Naive B cell (primary cell): ENCODE data around the gene SLC22A24. TPM values are rescaled to one million over a fixed set of nuclear protein-coding genes. Genes with fewer than 3 reads are reported as not detected.
"Not testable (repeated sequence)": the region's sequence is repeated elsewhere in the genome, so short reads cannot be mapped to it uniquely, and the experiment has no call there.

Experiments used
- ATAC-seq, 2 donors: fragments of 150-1000 bp; cut with Tn5 transposase; 2 replicates each; pipeline ENCODE4 v1.10.0; 2021; ENCODE audit warnings: low read depth in 2 of 2, mild to moderate bottlenecking in 2 of 2, moderate library complexity in 2 of 2
- DNase-seq: peaks from one replicate; pipeline ENCODE4 v3.0.0; 2022
- H3K27ac Mint-ChIP-seq, 6 donors: one replicate each; pipeline ENCODE4 v1.8.0; 2020 to 2022; ENCODE audit warnings: mild to moderate bottlenecking in 6 of 6, mixed read lengths in 6 of 6, moderate library complexity in 5 of 6, inconsistent platforms in 2 of 6
- H3K27me3 Mint-ChIP-seq, 3 donors: one replicate each; pipeline ENCODE4 v1.8.0; 2021 to 2022; ENCODE audit warnings: mixed read lengths in 3 of 3, mild to moderate bottlenecking in 1 of 3
- H3K36me3 Mint-ChIP-seq, 2 donors: one replicate each; pipeline ENCODE4 v1.8.0; 2020 to 2022; ENCODE audit warnings: mixed read lengths in 2 of 2, inconsistent platforms in 1 of 2, mild to moderate bottlenecking in 1 of 2
- H3K4me1 Mint-ChIP-seq, 3 donors: one replicate each; pipeline ENCODE4 v1.8.0; 2020 to 2022; ENCODE audit warnings: mixed read lengths in 3 of 3, inconsistent platforms in 1 of 3, mild to moderate bottlenecking in 1 of 3, moderate library complexity in 1 of 3
- H3K4me3 Mint-ChIP-seq, 8 donors: one replicate each; pipeline ENCODE4 v1.8.0; 2020 to 2022; ENCODE audit warnings: mild to moderate bottlenecking in 8 of 8, mixed read lengths in 8 of 8, moderate library complexity in 8 of 8, inconsistent platforms in 2 of 8
- H3K9me3 Mint-ChIP-seq, 7 donors: one replicate each; pipeline ENCODE4 v1.8.0; 2020 to 2022; ENCODE audit warnings: mixed read lengths in 7 of 7, mild to moderate bottlenecking in 5 of 7, inconsistent platforms in 2 of 7, moderate library complexity in 1 of 7
- polyA plus RNA-seq, 6 donors: library from polyadenylated mRNA; unstranded; fragments of 300-500 nt; fragmentation: Illumina TruSeq; gene quantifications; one replicate each; pipeline ENCODE4 v1.2.3, GENCODE V29; 2021; ENCODE audit warnings: low read depth in 6 of 6

The SLC22A24 gene
- polyA plus RNA-seq, result not detected

GRCh38 chr11:63144121-63144520, at the start of gene SLC22A24:
Gene SLC22A24, minus strand, starts transcription at chr11:63144221. Its CDS starts 442 bp downstream, at chr11:63143779.
- no peak for DNase-seq
- no peak within 1 kb of the TSS for H3K27ac Mint-ChIP-seq
- no peaks in the 10 kb centered on the region for H3K4me1 Mint-ChIP-seq
- H3K36me3 Mint-ChIP-seq, result no peaks in the 10 kb centered on the region
- H3K27me3 Mint-ChIP-seq, result peaks cover 25 to 28% (median 27%) of the 10 kb centered on the region in 3 donors
- no peak within 1 kb of the TSS for H3K4me3 Mint-ChIP-seq
- H3K9me3 Mint-ChIP-seq, result peaks cover 0 to 5% (median 0%) of the 10 kb centered on the region in 7 donors
- ATAC-seq, result no peak

GRCh38 chr11:63180536-63180935, 36.5 kb upstream of the SLC22A24 start:
- peaks cover 19 to 37% (median 34%) of the 10 kb centered on the region in 3 donors for H3K27me3 Mint-ChIP-seq

GRCh38 chr11:63179432-63180041, 35.5 kb upstream of the SLC22A24 start:
- DNase-seq (no peak), ATAC-seq (no peak)
- Mint-ChIP-seq H3K9me3 (peaks cover 4 to 38% (median 18%) of the 10 kb centered on the region in 7 donors), H3K4me3 (no peak overlapping the region), H3K27me3 (peaks cover 23 to 37% (median 34%) of the 10 kb centered on the region in 3 donors), H3K36me3 (no peaks in the 10 kb centered on the region), H3K4me1 (no peaks in the 10 kb centered on the region), H3K27ac (no peak overlapping the region)

More at GRCh38 chr11:63180536-63180935, 36.5 kb upstream of the SLC22A24 start:
- DNase-seq, result no peak
- no peaks in the 10 kb centered on the region for H3K4me1 Mint-ChIP-seq
- no peaks in the 10 kb centered on the region for H3K36me3 Mint-ChIP-seq
- no peak for ATAC-seq
- H3K9me3 Mint-ChIP-seq, result peaks cover 4 to 32% (median 15%) of the 10 kb centered on the region in 7 donors
- H3K4me3 Mint-ChIP-seq, result peak overlapping the region in 1 of 8 donors; percentile 11
- no peak overlapping the region for H3K27ac Mint-ChIP-seq

GRCh38 chr11:63177872-63178271, 33.9 kb upstream of the SLC22A24 start:
- Mint-ChIP-seq H3K27ac (no peak overlapping the region), H3K4me1 (no peaks in the 10 kb centered on the region), H3K9me3 (peaks cover 4 to 40% (median 19%) of the 10 kb centered on the region in 7 donors), H3K27me3 (peaks cover 24 to 27% (median 25%) of the 10 kb centered on the region in 3 donors), H3K36me3 (no peaks in the 10 kb centered on the region), H3K4me3 (no peak overlapping the region)
- ATAC-seq (no peak), DNase-seq (no peak)

GRCh38 chr11:63165706-63166310, 21.8 kb upstream of the SLC22A24 start:
- H3K27me3 Mint-ChIP-seq, result peaks cover 49 to 68% (median 56%) of the 10 kb centered on the region in 3 donors
- no peaks in the 10 kb centered on the region for H3K4me1 Mint-ChIP-seq
- ATAC-seq, result no peak

GRCh38 chr11:63155794-63156193, 11.8 kb upstream of the SLC22A24 start:
- H3K27ac Mint-ChIP-seq, result no peak overlapping the region
- ATAC-seq (no peak), DNase-seq (no peak)
- peaks cover 0 to 21% (median 10%) of the 10 kb centered on the region in 7 donors for H3K9me3 Mint-ChIP-seq
- H3K4me1 Mint-ChIP-seq, result no peaks in the 10 kb centered on the region
- no peaks in the 10 kb centered on the region for H3K36me3 Mint-ChIP-seq
- peaks cover 32 to 50% (median 46%) of the 10 kb centered on the region in 3 donors for H3K27me3 Mint-ChIP-seq
- no peak overlapping the region for H3K4me3 Mint-ChIP-seq

More at GRCh38 chr11:63165706-63166310, 21.8 kb upstream of the SLC22A24 start:
- H3K36me3 Mint-ChIP-seq, result no peaks in the 10 kb centered on the region
- H3K9me3 Mint-ChIP-seq, result peaks cover 0 to 6% (median under 1%) of the 10 kb centered on the region in 7 donors
- no peak for DNase-seq
- no peak overlapping the region for H3K27ac Mint-ChIP-seq
- no peak overlapping the region for H3K4me3 Mint-ChIP-seq

- no peaks in the 10 kb centered on the region for H3K4me1 Mint-ChIP-seq
- H3K9me3 Mint-ChIP-seq, result peaks cover 0 to 6% (median 0%) of the 10 kb centered on the region in 7 donors
- DNase-seq, result no peak
- H3K4me3 Mint-ChIP-seq, result no peak overlapping the region
- H3K27ac Mint-ChIP-seq, result no peak overlapping the region
- ATAC-seq, result no peak
- peaks cover 17 to 22% (median 19%) of the 10 kb centered on the region in 3 donors for H3K27me3 Mint-ChIP-seq
- H3K36me3 Mint-ChIP-seq, result no peaks in the 10 kb centered on the region
Measured at GRCh38 chr11:63146581-63146980, 2.6 kb upstream of the SLC22A24 start.

- Mint-ChIP-seq H3K4me1 (no peaks in the 10 kb centered on the region), H3K27me3 (peaks cover 32 to 39% (median 33%) of the 10 kb centered on the region in 3 donors), H3K36me3 (no peaks in the 10 kb centered on the region), H3K4me3 (no peak overlapping the region), H3K27ac (no peak overlapping the region), H3K9me3 (peaks cover 0 to 12% (median 4%) of the 10 kb centered on the region in 7 donors)
- no peak for ATAC-seq
- no peak for DNase-seq
Measured at GRCh38 chr11:63142459-63142858, 1.6 kb downstream of the SLC22A24 start.

GRCh38 chr11:63132985-63133775, 10.8 kb downstream of the SLC22A24 start:
- H3K36me3 Mint-ChIP-seq, result no peaks in the 10 kb centered on the region
- H3K27me3 Mint-ChIP-seq, result peaks cover 28 to 57% (median 56%) of the 10 kb centered on the region in 3 donors
- no peak for ATAC-seq
- peaks cover 0 to 3% (median 0%) of the 10 kb centered on the region in 3 donors for H3K4me1 Mint-ChIP-seq
- H3K27ac Mint-ChIP-seq, result no peak overlapping the region
- peaks cover 5 to 22% (median 10%) of the 10 kb centered on the region in 7 donors for H3K9me3 Mint-ChIP-seq
- H3K4me3 Mint-ChIP-seq, result no peak overlapping the region
- DNase-seq, result no peak

- ATAC-seq (no peak), DNase-seq (no peak)
- Mint-ChIP-seq H3K27ac (no peak overlapping the region), H3K27me3 (peaks cover 10 to 16% (median 14%) of the 10 kb centered on the region in 3 donors), H3K4me3 (no peak overlapping the region), H3K36me3 (peaks cover 8 to 24% of the 10 kb centered on the region in 2 donors), H3K4me1 (no peaks in the 10 kb centered on the region), H3K9me3 (peaks cover 5 to 49% (median 29%) of the 10 kb centered on the region in 7 donors)
Measured at GRCh38 chr11:63099555-63099954, 44.5 kb downstream of the SLC22A24 start.

- DNase-seq (no peak), ATAC-seq (no peak)
- H3K36me3 Mint-ChIP-seq, result no peaks in the 10 kb centered on the region
- no peaks in the 10 kb centered on the region for H3K4me1 Mint-ChIP-seq
- peaks cover 39 to 54% (median 47%) of the 10 kb centered on the region in 3 donors for H3K27me3 Mint-ChIP-seq
- H3K27ac Mint-ChIP-seq, result no peak overlapping the region
- peaks cover 0 to 12% (median under 1%) of the 10 kb centered on the region in 7 donors for H3K9me3 Mint-ChIP-seq
- no peak overlapping the region for H3K4me3 Mint-ChIP-seq
Measured at GRCh38 chr11:63080682-63081081, 63.3 kb downstream of the SLC22A24 start.

GRCh38 chr11:63046203-63046602, 97.8 kb downstream of the SLC22A24 start:
- H3K27ac Mint-ChIP-seq, H3K4me3 Mint-ChIP-seq, DNase-seq, ATAC-seq, H3K36me3 Mint-ChIP-seq, H3K4me1 Mint-ChIP-seq: not testable (repeated sequence)
- Mint-ChIP-seq H3K27me3 (peaks cover 23 to 62% (median 45%) of the 10 kb centered on the region in 3 donors), H3K9me3 (peaks cover 5 to 37% (median 13%) of the 10 kb centered on the region in 7 donors)

GRCh38 chr11:63042596-63042995, 101.4 kb downstream of the SLC22A24 start:
- Mint-ChIP-seq H3K27ac (no peak overlapping the region), H3K36me3 (peaks cover 0 to 5% of the 10 kb centered on the region in 2 donors), H3K9me3 (peaks cover 0 to 16% (median 6%) of the 10 kb centered on the region in 7 donors), H3K4me3 (no peak overlapping the region), H3K27me3 (peaks cover 25 to 57% (median 55%) of the 10 kb centered on the region in 3 donors), H3K4me1 (no peaks in the 10 kb centered on the region)
- ATAC-seq (no peak), DNase-seq (no peak)
